K562 (cell line): Measurements from ENCODE around the gene CRYBG3. TPM values are rescaled to one million over a fixed set of nuclear protein-coding genes. Genes with fewer than 3 reads are reported as not detected.

Experiments
- CAMTA2 ChIP-seq: fragments of 250-450 bp; sonication (Bioruptor Pico); conservative IDR thresholded peaks from 2 replicates; pipeline ENCODE4 v1.5.1; 2022
- CEBPB ChIP-seq: fragments of 450-650 bp; IDR thresholded peaks from 2 replicates; pipeline ENCODE4 v1.6.1; 2016; ENCODE audit warnings: missing genetic modification characterization, missing compliant biosample characterization
- DMBX1 ChIP-seq: fragments of 250-450 bp; sonication (Bioruptor Pico); IDR thresholded peaks from 2 replicates; pipeline ENCODE4 v1.8.0; 2022; ENCODE audit warnings: inconsistent platforms, mild to moderate bottlenecking, moderate library complexity, borderline replicate concordance
- RFX7 ChIP-seq: fragments of 250-450 bp; sonication (Bioruptor Pico); IDR thresholded peaks from 2 replicates; pipeline ENCODE4 v1.5.1; 2021; ENCODE audit warnings: mild to moderate bottlenecking
- ZKSCAN8 ChIP-seq: fragments of 200-800 bp; sonication (Bioruptor generic); IDR thresholded peaks from 2 replicates; pipeline ENCODE4 v1.6.1; 2016; ENCODE audit warnings: missing genetic modification characterization, missing compliant biosample characterization
- ZNF398 ChIP-seq: fragments of 250-450 bp; sonication (Bioruptor Pico); IDR thresholded peaks from 2 replicates; pipeline ENCODE4 v1.8.0; 2021; ENCODE audit warnings: moderate library complexity, mild to moderate bottlenecking, inconsistent platforms
- ZNF449 ChIP-seq: fragments of 250-450 bp; sonication (Bioruptor Pico); IDR thresholded peaks from 2 replicates; pipeline ENCODE4 v1.8.0; 2022; ENCODE audit warnings: moderate library complexity, mild to moderate bottlenecking, inconsistent platforms
- polyA plus RNA-seq, 8 experiments: library from polyadenylated mRNA; depleted of rRNA in 4 of 8; stranded (reverse) in 5 of 8; unstranded in 3 of 8; fragments of >200 nt; fragmentation: Nextera tagmentation in 2 of 8; fragmentation: Illumina TruSeq in 1 of 8; extraction: Ambion mirVana in 2 of 8; extraction: Trizol in 1 of 8; gene quantifications; 2 replicates each; pipeline versions ENCODE4 v1.2.1 to v1.2.3, GENCODE V29; 2011 to 2014; ENCODE audit warnings: inconsistent platforms in 1 of 8, missing spikeins in 1 of 8
- total RNA-seq, 7 experiments: library from RNA; depleted of rRNA in 6 of 7; stranded (reverse); fragments of >200 nt in 6 of 7; fragmentation: Illumina TruSeq in 2 of 7; extraction: Trizol in 2 of 7; gene quantifications; 2 replicates each; pipeline versions ENCODE4 v1.2.1 to v1.2.3, GENCODE V29; 2011 to 2021; ENCODE audit warnings: low replicate concordance in 1 of 7
- TF ChIP-seq, protein P1 (sequence below), 2 experiments: fragments of 450-650 bp in 1 of 2; sonication (generic) in 1 of 2; formaldehyde crosslinking in 1 of 2; IDR thresholded peaks; 2 replicates each; pipeline versions ENCODE4 v1.7.1 to v1.9.0; 2016 to 2022; ENCODE audit warnings: inconsistent platforms in 1 of 2, mild to moderate bottlenecking in 1 of 2, missing genetic modification reagents in 1 of 2

CRYBG3 gene
- total and polyA plus RNA-seq, 9 of the 15 experiments (the other 6 are each of a cell fraction or from before 2014, with no cell fraction given), result 0.08 to 0.72 (median 0.18) TPM

DNA sequence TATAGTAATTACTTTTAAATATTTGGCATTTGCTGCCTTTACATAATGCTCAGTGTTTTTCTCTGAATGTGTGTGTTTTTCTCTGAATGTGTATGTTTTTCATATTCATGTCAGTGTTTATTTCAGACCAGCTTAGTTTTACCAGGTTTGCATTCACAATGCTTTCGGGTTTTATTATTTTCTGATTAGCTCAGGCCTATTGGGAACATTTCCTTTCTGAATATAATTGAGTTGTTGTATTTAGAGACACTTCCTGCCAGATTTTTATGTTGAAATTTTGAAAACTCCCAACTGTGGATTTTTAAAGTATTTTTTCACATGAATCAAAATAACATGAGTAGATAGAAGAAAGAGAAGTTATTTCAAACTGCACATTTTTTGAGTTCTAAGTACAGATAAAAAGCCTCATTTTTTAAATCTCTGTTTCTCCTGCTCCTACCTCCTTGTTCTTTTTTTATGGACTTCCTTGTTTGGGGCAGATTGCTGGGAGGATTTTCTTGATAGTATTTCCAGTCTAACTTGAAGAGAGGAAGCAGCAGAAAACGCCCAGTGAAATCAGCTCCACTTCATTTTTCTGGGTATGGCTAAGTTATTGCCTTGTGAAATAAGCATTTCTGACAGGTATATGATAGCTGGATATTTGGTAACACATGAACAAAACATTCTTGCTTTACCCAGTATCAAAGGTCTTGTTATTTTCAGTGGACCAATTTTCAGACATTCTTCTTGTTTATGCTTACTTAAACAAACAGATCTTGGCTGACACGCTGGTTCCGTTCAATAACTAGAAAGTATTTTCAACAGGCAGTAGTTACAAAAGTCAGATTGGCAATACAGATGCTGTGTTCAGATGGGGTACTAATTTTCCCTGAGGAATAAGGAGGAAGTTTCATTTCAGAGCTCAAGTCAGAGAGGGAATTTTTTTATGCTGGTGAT is 79.8 kb downstream of the CRYBG3 start (continued):
- TF ChIP-seq, protein P1, sequence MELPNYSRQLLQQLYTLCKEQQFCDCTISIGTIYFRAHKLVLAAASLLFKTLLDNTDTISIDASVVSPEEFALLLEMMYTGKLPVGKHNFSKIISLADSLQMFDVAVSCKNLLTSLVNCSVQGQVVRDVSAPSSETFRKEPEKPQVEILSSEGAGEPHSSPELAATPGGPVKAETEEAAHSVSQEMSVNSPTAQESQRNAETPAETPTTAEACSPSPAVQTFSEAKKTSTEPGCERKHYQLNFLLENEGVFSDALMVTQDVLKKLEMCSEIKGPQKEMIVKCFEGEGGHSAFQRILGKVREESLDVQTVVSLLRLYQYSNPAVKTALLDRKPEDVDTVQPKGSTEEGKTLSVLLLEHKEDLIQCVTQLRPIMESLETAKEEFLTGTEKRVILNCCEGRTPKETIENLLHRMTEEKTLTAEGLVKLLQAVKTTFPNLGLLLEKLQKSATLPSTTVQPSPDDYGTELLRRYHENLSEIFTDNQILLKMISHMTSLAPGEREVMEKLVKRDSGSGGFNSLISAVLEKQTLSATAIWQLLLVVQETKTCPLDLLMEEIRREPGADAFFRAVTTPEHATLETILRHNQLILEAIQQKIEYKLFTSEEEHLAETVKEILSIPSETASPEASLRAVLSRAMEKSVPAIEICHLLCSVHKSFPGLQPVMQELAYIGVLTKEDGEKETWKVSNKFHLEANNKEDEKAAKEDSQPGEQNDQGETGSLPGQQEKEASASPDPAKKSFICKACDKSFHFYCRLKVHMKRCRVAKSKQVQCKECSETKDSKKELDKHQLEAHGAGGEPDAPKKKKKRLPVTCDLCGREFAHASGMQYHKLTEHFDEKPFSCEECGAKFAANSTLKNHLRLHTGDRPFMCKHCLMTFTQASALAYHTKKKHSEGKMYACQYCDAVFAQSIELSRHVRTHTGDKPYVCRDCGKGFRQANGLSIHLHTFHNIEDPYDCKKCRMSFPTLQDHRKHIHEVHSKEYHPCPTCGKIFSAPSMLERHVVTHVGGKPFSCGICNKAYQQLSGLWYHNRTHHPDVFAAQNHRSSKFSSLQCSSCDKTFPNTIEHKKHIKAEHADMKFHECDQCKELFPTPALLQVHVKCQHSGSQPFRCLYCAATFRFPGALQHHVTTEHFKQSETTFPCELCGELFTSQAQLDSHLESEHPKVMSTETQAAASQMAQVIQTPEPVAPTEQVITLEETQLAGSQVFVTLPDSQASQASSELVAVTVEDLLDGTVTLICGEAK (IDR thresholded peaks at IDR 0.05), result no peak
- TF ChIP-seq, protein P1 (CRISPR knock-in tag; IDR thresholded peaks at IDR 0.05), result no peak
- no peak for TF ChIP-seq ZNF449 (CRISPR knock-in tag)
- no peak for TF ChIP-seq DMBX1 (CRISPR knock-in tag)
- TF ChIP-seq CAMTA2 (CRISPR knock-in tag), result no peak
- no peak for TF ChIP-seq RFX7
- TF ChIP-seq ZNF398 (CRISPR knock-in tag), result no peak
- TF ChIP-seq CEBPB (tag), result no peak
- TF ChIP-seq ZKSCAN8 (CRISPR knock-in tag), result no peak
